OCI-LY1 (cell line): Measurements from ENCODE around the gene PPP1R14D.

ENCODE experiments used
- CTCF ChIP-seq: fragments of 200-600 bp; sonication (generic), shearing (Covaris generic); IDR thresholded peaks from 2 replicates; pipeline ENCODE4 v1.5.1; 2017; ENCODE audit warnings: mild to moderate bottlenecking, antibody characterized with exemption, low read length, moderate library complexity, mixed read lengths
- EZH2 ChIP-seq: fragments of 200-600 bp; sonication (generic), shearing (Covaris generic); IDR thresholded peaks from 2 replicates; pipeline ENCODE4 v1.8.0; 2017; ENCODE audit warnings: borderline replicate concordance, mixed run types, mild to moderate bottlenecking, antibody characterized with exemption, low read length, moderate library complexity, mixed read lengths

GRCh38 chr15:40826423-40827075, 2.0 kb downstream of the PPP1R14D start:
- TF ChIP-seq CTCF (no peak), EZH2 (no peak)
